ENCODE data around the gene TTYH3. TPM values are rescaled to one million over a fixed set of nuclear protein-coding genes. Genes with fewer than 3 reads are reported as not detected.

Gene TTYH3
- total and polyA plus RNA-seq, 8 donors, result 4.9 to 31.9 (median 8.6) TPM

GRCh38 chr7:2639181-2639681 lies 7.4 kb downstream of the TTYH3 start:
- Histone ChIP-seq H3K9me3 (no peaks in the 10 kb centered on the region), H3K4me1 (peaks cover 0 to 6% (median 0%) of the 10 kb centered on the region in 3 donors), H3K27me3 (no peaks in the 10 kb centered on the region), H3K4me3 (no peak overlapping the region), H3K36me3 (no peaks in the 10 kb centered on the region), H3K27ac (no peak overlapping the region)
- WGBS, 2 donors, result 88 to 89% methylated on average over 23 to 24 of the region's 24 CpGs
- no peak for TF ChIP-seq CTCF (IDR thresholded peaks at IDR 0.05)
- intact Hi-C loops (cut with DNase I), result no loop called here
- peak in 2 of 6 donors; percentile 33 to 69 for DNase-seq
- no peak for FAIRE-seq
- no peak for ATAC-seq

GRCh38 chr7:2639695-2640481 lies 8.1 kb downstream of the TTYH3 start:
- H3K4me3 ChIP-seq, result no peak overlapping the region
- ATAC-seq, result no peak
- peaks cover 0 to 8% (median 0%) of the 10 kb centered on the region in 3 donors for H3K4me1 ChIP-seq
- no peaks in the 10 kb centered on the region for H3K9me3 ChIP-seq
- H3K27me3 ChIP-seq, result no peaks in the 10 kb centered on the region
- H3K36me3 ChIP-seq, result no peaks in the 10 kb centered on the region
- H3K27ac ChIP-seq, result peak overlapping the region in 1 of 4 donors; percentile 73
- 84 to 85% methylated on average over 37 of the region's 37 CpGs for WGBS, 2 donors
- TF ChIP-seq CTCF (IDR thresholded peaks at IDR 0.05), result no peak
- peak in 2 of 6 donors; percentile 29 to 72 for DNase-seq
- intact Hi-C loops (cut with DNase I), result no loop called here
- no peak for FAIRE-seq

GRCh38 chr7:2640482-2640830 lies 8.7 kb downstream of the TTYH3 start:
- peak; percentile 36 to 50 (median 41) for ATAC-seq

GRCh38 chr7:2640846-2641316 lies 9.1 kb downstream of the TTYH3 start:
- H3K36me3 ChIP-seq, result no peaks in the 10 kb centered on the region
- H3K4me1 ChIP-seq, result peaks cover 0 to 8% (median 0%) of the 10 kb centered on the region in 3 donors
- peak overlapping the region; percentile 51 to 82 (median 76) for H3K27ac ChIP-seq
- intact Hi-C loops (cut with DNase I), result no loop called here
- peak; percentile 11 to 25 (median 20) for ATAC-seq
- no peak overlapping the region for H3K4me3 ChIP-seq
- peak in 1 of 6 donors; percentile 64 for DNase-seq
- no peak for FAIRE-seq
- H3K27me3 ChIP-seq, result no peaks in the 10 kb centered on the region
- H3K9me3 ChIP-seq, result no peaks in the 10 kb centered on the region
- TF ChIP-seq CTCF (IDR thresholded peaks at IDR 0.05), result no peak
- WGBS, 2 donors, result 75 to 80% methylated on average over 9 of the region's 9 CpGs

More at GRCh38 chr7:2640482-2640830, 8.7 kb downstream of the TTYH3 start:
- Histone ChIP-seq H3K27ac (peak overlapping the region in 2 of 4 donors; percentile 73 to 82), H3K36me3 (no peaks in the 10 kb centered on the region), H3K27me3 (no peaks in the 10 kb centered on the region), H3K4me1 (peaks cover 0 to 8% (median 0%) of the 10 kb centered on the region in 3 donors), H3K4me3 (no peak overlapping the region), H3K9me3 (no peaks in the 10 kb centered on the region)
- intact Hi-C loops (cut with DNase I), result no loop called here
- 62 to 64% methylated on average over 12 of the region's 12 CpGs for WGBS, 2 donors
- no peak for TF ChIP-seq CTCF (IDR thresholded peaks at IDR 0.05)
- FAIRE-seq (no peak), DNase-seq (peak in 4 of 6 donors; percentile 29 to 80 (median 60))
